Measurements from ENCODE around the gene ITIH2.
A peak's percentile ranks its signal among the peaks of the same experiment; 100 is the strongest.
"Not testable (repeated sequence)": the region's sequence is repeated elsewhere in the genome, so short reads cannot be mapped to it uniquely, and the experiment has no call there.

ITIH2 gene

DNA sequence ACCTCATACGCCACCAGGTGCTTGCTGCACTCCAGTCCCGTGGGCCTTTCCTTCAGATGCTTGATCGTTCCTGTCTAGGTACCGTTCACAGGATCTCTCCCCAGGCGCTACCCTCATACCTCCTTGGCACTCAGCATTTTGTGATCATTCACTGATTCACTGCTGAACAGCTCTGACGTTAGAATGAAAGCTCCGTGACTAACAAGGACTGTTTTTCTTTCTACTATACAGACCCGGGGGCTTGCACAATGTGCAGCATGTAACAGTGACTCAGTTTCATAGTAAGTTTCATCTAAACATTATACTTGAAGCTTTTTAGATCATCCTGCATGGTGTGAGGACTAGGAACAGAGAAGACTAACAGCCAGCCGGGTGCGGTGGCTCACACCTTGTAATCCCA, 64.1 kb downstream of the ITIH2 start:
- no peak overlapping the region for H3K4me3 ChIP-seq (ENCODE audit: control insufficient read depth, low read depth, low read length)
- peak; percentile 23 for DNase-seq (ENCODE audit: low read depth)
- no peak for TF ChIP-seq CTCF (IDR thresholded peaks at IDR 0.05; ENCODE audit: control insufficient read depth, insufficient read depth, low read depth, low read length, missing control alignments)

GRCh38 chr10:7768417-7768816, 65.3 kb downstream of the ITIH2 start:
- no peak for DNase-seq (ENCODE audit: low read depth)
- no peak for TF ChIP-seq CTCF (IDR thresholded peaks at IDR 0.05; ENCODE audit: control insufficient read depth, insufficient read depth, low read depth, low read length, missing control alignments)
- no peak overlapping the region for H3K4me3 ChIP-seq (ENCODE audit: control insufficient read depth, low read depth, low read length)

DNA sequence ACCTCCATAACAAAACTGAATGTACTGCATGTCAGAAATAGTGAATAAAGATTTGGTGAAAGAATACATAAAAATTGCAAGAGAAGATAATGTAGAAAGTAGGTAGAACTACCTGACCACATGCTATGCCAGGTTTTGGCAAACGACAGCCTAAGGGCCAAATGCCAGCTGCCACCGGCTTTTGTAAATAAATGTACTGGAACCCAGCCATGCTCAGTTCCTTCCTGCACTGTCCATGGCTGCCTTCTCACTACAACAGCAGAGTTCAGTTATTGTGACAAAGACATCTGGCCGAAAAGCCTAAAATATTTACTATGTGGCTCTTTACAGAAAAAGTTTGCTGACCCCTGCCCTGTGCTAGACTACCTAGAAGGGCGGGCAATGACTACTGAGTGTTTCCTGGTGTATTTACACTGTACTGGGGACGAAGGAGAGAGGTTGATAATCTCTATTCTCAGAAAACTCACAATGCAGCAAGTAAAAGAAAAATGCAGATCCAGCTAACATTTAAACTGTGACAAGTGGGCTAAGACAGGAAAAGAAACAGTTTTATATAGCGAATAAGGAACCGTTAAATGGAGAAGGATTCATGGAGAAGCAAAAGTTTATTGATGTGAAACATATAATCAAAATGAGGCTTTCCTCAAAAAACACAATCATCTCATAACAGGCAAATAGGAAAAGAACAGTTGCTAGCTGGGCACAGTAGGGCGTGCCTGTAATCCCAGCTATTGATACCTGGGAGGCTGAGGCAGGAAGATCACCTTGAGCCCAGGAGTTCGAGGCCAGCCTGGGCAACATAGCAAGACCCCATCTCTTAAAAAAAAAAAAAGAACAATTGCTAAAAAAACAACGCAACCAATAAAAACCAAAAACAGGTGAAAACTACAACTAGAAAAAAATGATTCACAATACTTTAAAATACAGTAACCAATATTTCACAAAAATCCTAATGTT, 71.0 kb downstream of the ITIH2 start:
- no peak for DNase-seq (ENCODE audit: low read depth)
- no peak overlapping the region for H3K4me3 ChIP-seq (ENCODE audit: control insufficient read depth, low read depth, low read length)
- no peak for TF ChIP-seq CTCF (IDR thresholded peaks at IDR 0.05; ENCODE audit: control insufficient read depth, insufficient read depth, low read depth, low read length, missing control alignments)

GRCh38 chr10:7776777-7777176, 73.7 kb downstream of the ITIH2 start:
- no peak for TF ChIP-seq CTCF (IDR thresholded peaks at IDR 0.05; ENCODE audit: control insufficient read depth, insufficient read depth, low read depth, low read length, missing control alignments)
- DNase-seq (ENCODE audit: low read depth), result no peak

GRCh38 chr10:7782194-7782593, 79.1 kb downstream of the ITIH2 start:
- DNase-seq (ENCODE audit: low read depth); H3K4me3 ChIP-seq (ENCODE audit: control insufficient read depth, low read depth, low read length): not testable (repeated sequence)

More at GRCh38 chr10:7776777-7777176, 73.7 kb downstream of the ITIH2 start:
- H3K4me3 ChIP-seq (ENCODE audit: control insufficient read depth, low read depth, low read length), result no peak overlapping the region

DNA sequence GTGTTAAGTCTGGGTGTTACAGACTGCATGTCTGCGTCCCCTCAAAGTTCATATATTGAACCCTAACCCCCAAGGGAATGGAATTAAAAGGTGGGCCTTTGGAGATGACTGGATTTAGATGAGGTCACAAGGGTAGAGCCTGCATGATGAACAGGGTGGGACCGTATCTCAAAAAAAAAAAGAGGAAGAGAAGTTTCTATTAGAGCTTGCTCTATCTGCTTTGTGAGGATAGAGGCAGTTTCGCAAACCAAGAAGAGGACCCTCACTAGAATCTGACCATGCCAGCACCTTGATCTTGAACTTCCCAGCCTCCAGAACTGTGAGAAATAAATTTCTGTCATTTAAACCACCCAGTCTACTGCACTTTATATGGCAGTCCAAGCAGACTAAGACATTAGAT, 83.3 kb downstream of the ITIH2 start:
- no peak overlapping the region; the same call in 1 of the 2 replicates for H3K4me3 ChIP-seq (ENCODE audit: control insufficient read depth, low read depth, low read length)
- DNase-seq (ENCODE audit: low read depth), result no peak
- TF ChIP-seq CTCF (IDR thresholded peaks at IDR 0.05; ENCODE audit: control insufficient read depth, insufficient read depth, low read depth, low read length, missing control alignments), result no peak

DNA sequence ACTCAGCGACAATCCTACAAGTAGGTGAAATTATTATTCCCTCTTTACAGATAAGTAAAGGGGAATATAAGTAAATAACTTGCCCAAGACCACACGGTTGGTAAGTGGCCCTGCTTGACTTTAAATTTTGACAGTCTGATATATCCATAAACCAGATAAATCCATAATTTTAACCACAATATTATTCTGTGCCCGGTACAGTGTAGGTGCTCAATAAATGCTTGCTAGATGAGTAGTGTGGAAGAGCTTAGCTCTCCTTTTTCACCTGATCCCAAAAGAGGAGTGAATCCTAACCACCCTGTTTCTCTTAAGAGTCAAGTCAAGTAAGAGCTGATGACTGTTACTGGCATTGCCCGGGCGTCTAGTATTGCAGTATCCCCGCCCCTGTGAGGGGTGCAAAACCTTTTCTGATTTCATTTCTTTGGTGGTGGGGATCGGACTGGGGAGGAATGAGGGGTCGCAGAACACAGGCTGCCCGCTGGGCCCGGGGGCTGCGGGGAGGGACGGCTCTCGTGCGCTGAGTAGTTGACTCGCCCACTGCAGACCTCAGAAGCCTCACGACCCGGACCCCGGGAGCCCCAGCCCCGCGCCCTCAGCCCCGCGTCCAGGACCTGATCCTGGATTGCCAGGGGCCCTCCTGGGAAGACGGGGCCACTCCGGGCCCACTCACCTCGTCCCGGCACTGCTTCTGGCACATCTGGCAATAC, 84.2 kb downstream of the ITIH2 start:
- DNase-seq (ENCODE audit: low read depth), result no peak
- TF ChIP-seq CTCF (IDR thresholded peaks at IDR 0.05; ENCODE audit: control insufficient read depth, insufficient read depth, low read depth, low read length, missing control alignments), result no peak
- H3K4me3 ChIP-seq (ENCODE audit: control insufficient read depth, low read depth, low read length), result peak overlapping the region; percentile 91
